ENCODE results near the gene PRDX1.

Gene PRDX1

DNA sequence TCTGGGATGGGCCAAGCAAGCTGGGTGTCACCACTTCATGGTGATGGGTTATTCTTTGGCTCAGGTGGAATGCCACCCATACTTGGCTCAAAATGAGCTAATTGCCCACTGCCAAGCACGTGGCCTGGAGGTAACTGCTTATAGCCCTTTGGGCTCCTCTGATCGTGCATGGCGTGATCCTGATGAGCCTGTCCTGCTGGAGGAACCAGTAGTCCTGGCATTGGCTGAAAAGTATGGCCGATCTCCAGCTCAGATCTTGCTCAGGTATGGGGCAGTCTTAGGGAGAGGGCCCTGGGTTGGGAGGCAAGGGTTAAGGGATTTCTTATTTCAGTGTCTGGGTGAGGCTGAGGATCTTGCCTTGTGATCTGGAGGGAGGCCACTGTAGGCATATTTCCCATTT, 46.7 kb upstream of the PRDX1 start:
- TF ChIP-seq, protein P1, sequence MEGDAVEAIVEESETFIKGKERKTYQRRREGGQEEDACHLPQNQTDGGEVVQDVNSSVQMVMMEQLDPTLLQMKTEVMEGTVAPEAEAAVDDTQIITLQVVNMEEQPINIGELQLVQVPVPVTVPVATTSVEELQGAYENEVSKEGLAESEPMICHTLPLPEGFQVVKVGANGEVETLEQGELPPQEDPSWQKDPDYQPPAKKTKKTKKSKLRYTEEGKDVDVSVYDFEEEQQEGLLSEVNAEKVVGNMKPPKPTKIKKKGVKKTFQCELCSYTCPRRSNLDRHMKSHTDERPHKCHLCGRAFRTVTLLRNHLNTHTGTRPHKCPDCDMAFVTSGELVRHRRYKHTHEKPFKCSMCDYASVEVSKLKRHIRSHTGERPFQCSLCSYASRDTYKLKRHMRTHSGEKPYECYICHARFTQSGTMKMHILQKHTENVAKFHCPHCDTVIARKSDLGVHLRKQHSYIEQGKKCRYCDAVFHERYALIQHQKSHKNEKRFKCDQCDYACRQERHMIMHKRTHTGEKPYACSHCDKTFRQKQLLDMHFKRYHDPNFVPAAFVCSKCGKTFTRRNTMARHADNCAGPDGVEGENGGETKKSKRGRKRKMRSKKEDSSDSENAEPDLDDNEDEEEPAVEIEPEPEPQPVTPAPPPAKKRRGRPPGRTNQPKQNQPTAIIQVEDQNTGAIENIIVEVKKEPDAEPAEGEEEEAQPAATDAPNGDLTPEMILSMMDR (IDR thresholded peaks at IDR 0.05; ENCODE audit: low read depth, low read length): no peak
- TF ChIP-seq EZH2phosphoT487 (IDR thresholded peaks at IDR 0.05; ENCODE audit: low read depth): no peak
- no peak overlapping the region for H2AFZ ChIP-seq (ENCODE audit: low read depth, low read length)
- peaks cover 2% of the 10 kb centered on the region; the same call in 1 of the 2 replicates for H3K79me2 ChIP-seq (ENCODE audit: low read length)
- H3K9ac ChIP-seq (ENCODE audit: low read length): no peak overlapping the region
- H3K4me3 ChIP-seq (ENCODE audit: low read length): no peak overlapping the region
- peaks cover 4% of the 10 kb centered on the region; the same call in 1 of the 2 replicates for H4K20me1 ChIP-seq (ENCODE audit: insufficient read depth, low read length)
- H3K4me1 ChIP-seq (ENCODE audit: low read length): no peaks in the 10 kb centered on the region
- H3K4me2 ChIP-seq (ENCODE audit: low read length): no peak overlapping the region
- no peaks in the 10 kb centered on the region for H3K9me3 ChIP-seq (ENCODE audit: insufficient read depth, low read length)
- no peaks in the 10 kb centered on the region for H3K27me3 ChIP-seq (ENCODE audit: low read depth, low read length)
- peaks cover 29% of the 10 kb centered on the region for H3K36me3 ChIP-seq (replicated peaks; ENCODE audit: low read depth, low read length)
- H3K27ac ChIP-seq (ENCODE audit: low read length): no peak overlapping the region

GRCh38 chr1:45567911-45568310, 46.2 kb upstream of the PRDX1 start:
- Histone ChIP-seq H2AFZ (ENCODE audit: low read depth, low read length) (no peak overlapping the region), H3K4me1 (ENCODE audit: low read length) (no peaks in the 10 kb centered on the region), H3K79me2 (ENCODE audit: low read length) (peaks cover 2% of the 10 kb centered on the region; the same call in 1 of the 2 replicates), H3K9me3 (ENCODE audit: insufficient read depth, low read length) (no peaks in the 10 kb centered on the region), H3K27ac (ENCODE audit: low read length) (no peak overlapping the region), H4K20me1 (ENCODE audit: insufficient read depth, low read length) (peaks cover 4% of the 10 kb centered on the region; the same call in 1 of the 2 replicates), H3K4me3 (ENCODE audit: low read length) (no peak overlapping the region), H3K36me3 (replicated peaks; ENCODE audit: low read depth, low read length) (peaks cover 29% of the 10 kb centered on the region), H3K27me3 (ENCODE audit: low read depth, low read length) (no peaks in the 10 kb centered on the region), H3K9ac (ENCODE audit: low read length) (no peak overlapping the region), H3K4me2 (ENCODE audit: low read length) (no peak overlapping the region)
- no peak for TF ChIP-seq EZH2phosphoT487 (IDR thresholded peaks at IDR 0.05; ENCODE audit: low read depth)
- TF ChIP-seq, protein P1 (IDR thresholded peaks at IDR 0.05; ENCODE audit: low read depth, low read length): no peak

GRCh38 chr1:45566722-45567121, 45.0 kb upstream of the PRDX1 start:
- TF ChIP-seq EZH2phosphoT487 (IDR thresholded peaks at IDR 0.05; ENCODE audit: low read depth): no peak
- TF ChIP-seq, protein P1 (IDR thresholded peaks at IDR 0.05; ENCODE audit: low read depth, low read length): no peak
- peaks cover 33% of the 10 kb centered on the region for H3K36me3 ChIP-seq (replicated peaks; ENCODE audit: low read depth, low read length)

GRCh38 chr1:45563843-45564242, 42.2 kb upstream of the PRDX1 start:
- no peaks in the 10 kb centered on the region for H3K4me1 ChIP-seq (ENCODE audit: low read length)
- H3K27ac ChIP-seq (ENCODE audit: low read length): no peak overlapping the region
- H4K20me1 ChIP-seq (ENCODE audit: insufficient read depth, low read length): no peaks in the 10 kb centered on the region
- H3K9me3 ChIP-seq (ENCODE audit: insufficient read depth, low read length): no peaks in the 10 kb centered on the region
- no peak for TF ChIP-seq EZH2phosphoT487 (IDR thresholded peaks at IDR 0.05; ENCODE audit: low read depth)
- TF ChIP-seq, protein P1 (IDR thresholded peaks at IDR 0.05; ENCODE audit: low read depth, low read length): no peak
- no peaks in the 10 kb centered on the region for H3K27me3 ChIP-seq (ENCODE audit: low read depth, low read length)
- H3K36me3 ChIP-seq (replicated peaks; ENCODE audit: low read depth, low read length): peaks cover 25% of the 10 kb centered on the region
- no peak overlapping the region for H2AFZ ChIP-seq (ENCODE audit: low read depth, low read length)
- H3K79me2 ChIP-seq (ENCODE audit: low read length): peaks cover 23% of the 10 kb centered on the region
- no peak overlapping the region for H3K4me3 ChIP-seq (ENCODE audit: low read length)
- H3K9ac ChIP-seq (ENCODE audit: low read length): no peak overlapping the region
- no peak overlapping the region for H3K4me2 ChIP-seq (ENCODE audit: low read length)

More at GRCh38 chr1:45566722-45567121, 45.0 kb upstream of the PRDX1 start:
- Histone ChIP-seq H2AFZ (ENCODE audit: low read depth, low read length) (no peak overlapping the region), H3K9ac (ENCODE audit: low read length) (no peak overlapping the region), H3K79me2 (ENCODE audit: low read length) (peaks cover 3% of the 10 kb centered on the region; the same call in 1 of the 2 replicates), H3K27me3 (ENCODE audit: low read depth, low read length) (no peaks in the 10 kb centered on the region), H3K4me2 (ENCODE audit: low read length) (no peak overlapping the region), H3K4me1 (ENCODE audit: low read length) (no peaks in the 10 kb centered on the region), H3K27ac (ENCODE audit: low read length) (no peak overlapping the region), H3K9me3 (ENCODE audit: insufficient read depth, low read length) (no peaks in the 10 kb centered on the region), H3K4me3 (ENCODE audit: low read length) (no peak overlapping the region), H4K20me1 (ENCODE audit: insufficient read depth, low read length) (peaks cover 4% of the 10 kb centered on the region; the same call in 1 of the 2 replicates)
